Spleen (tissue), 11 donors: ENCODE results near the gene TBL1X. TPM values are rescaled to one million over a fixed set of nuclear protein-coding genes. Genes with fewer than 3 reads are reported as not detected.
"Not testable (repeated sequence)": the region's sequence is repeated elsewhere in the genome, so short reads cannot be mapped to it uniquely, and the experiment has no call there.

Experiments used
- DNase-seq: peaks from one replicate; pipeline ENCODE4 v3.0.0-alpha.2; 2020
- H3K27ac ChIP-seq, 8 donors: fragments of 200-600 bp; sonication (generic) in 7 of 8; 1 replicate in 4 of 8; 2 replicates in 4 of 8; pipeline versions ENCODE4 v1.5.0 to v1.8.0; 2016 to 2021; ENCODE audit warnings: inconsistent platforms in 4 of 8, mild to moderate bottlenecking in 4 of 8, moderate library complexity in 1 of 8
- H3K27me3 ChIP-seq, 7 donors: fragments of 200-600 bp; sonication (generic) in 6 of 7; replicated peaks in 1 of 7; 1 replicate in 4 of 7; 2 replicates in 3 of 7; pipeline versions ENCODE4 v1.5.0 to v1.8.0; 2016 to 2021; ENCODE audit warnings: inconsistent platforms in 3 of 7, mild to moderate bottlenecking in 1 of 7
- H3K36me3 ChIP-seq, 6 donors: fragments of 200-600 bp; sonication (generic) in 5 of 6; 1 replicate in 4 of 6; 2 replicates in 2 of 6; pipeline versions ENCODE4 v1.5.0 to v1.8.0; 2016 to 2021; ENCODE audit warnings: inconsistent platforms in 2 of 6
- H3K4me1 ChIP-seq, 6 donors: fragments of 200-600 bp; sonication (generic) in 5 of 6; 1 replicate in 3 of 6; 2 replicates in 3 of 6; pipeline versions ENCODE4 v1.5.0 to v1.8.0; 2016 to 2021; ENCODE audit warnings: inconsistent platforms in 3 of 6
- H3K4me3 ChIP-seq, 8 donors: fragments of 200-600 bp; sonication (generic) in 7 of 8; 1 replicate in 4 of 8; 2 replicates in 4 of 8; pipeline versions ENCODE4 v1.5.0 to v1.8.0; 2016 to 2021; ENCODE audit warnings: inconsistent platforms in 4 of 8, mild to moderate bottlenecking in 4 of 8, moderate library complexity in 2 of 8
- H3K9me3 ChIP-seq, 8 donors: fragments of 200-600 bp; sonication (generic) in 7 of 8; 1 replicate in 4 of 8; 2 replicates in 4 of 8; pipeline versions ENCODE4 v1.5.0 to v1.8.0; 2016 to 2021; ENCODE audit warnings: inconsistent platforms in 4 of 8
- POLR2A ChIP-seq, 3 donors: fragments of 450-650 bp; IDR thresholded peaks; one replicate each; pipeline ENCODE4 v1.5.1; 2017; ENCODE audit warnings: antibody characterized with exemption in 3 of 3, mild to moderate bottlenecking in 1 of 3
- POLR2AphosphoS5 ChIP-seq, 3 donors: sonication (generic); formaldehyde crosslinking; IDR thresholded peaks; one replicate each; pipeline ENCODE4 v1.5.1; 2017; ENCODE audit warnings: antibody characterized with exemption in 3 of 3
- WGBS, 5 donors: extraction: QIAGEN DNeasy Blood & Tissue Kit in 3 of 5; methylation state at CpG; one replicate each; pipeline versions ENCODE4 v1.1.5 to v1.1.7; 2013 to 2018; 5-methylcytosine and 5-hydroxymethylcytosine counted together
- intact Hi-C: fragments of 100-400 bp; cut with DNase I; formaldehyde crosslinking; loops from one replicate; pipeline ENCODE4 v1.15.0; 2023; ENCODE audit warnings: low total_unique reads
- polyA plus RNA-seq, 3 donors: library from polyadenylated mRNA; stranded (reverse); fragments of 200-250 nt; gene quantifications; one replicate each; pipeline ENCODE4 v1.2.1, GENCODE V29; 2013
- total RNA-seq, 7 donors: library from RNA; depleted of rRNA in 3 of 7; stranded (reverse); fragments of >200 nt in 3 of 7; fragmentation: NEBNext Ultra II Directional in 4 of 7; extraction: Animal tissue kit (Norgen Biotek cat#: 25700) in 4 of 7; gene quantifications; one replicate each; pipeline versions ENCODE4 v1.1.0 to v1.2.1, GENCODE V29; 2016 to 2021
- TF ChIP-seq, protein P1 (sequence below), 11 experiments: fragments of 200-600 bp in 7 of 11; fragments of 450-650 bp in 4 of 11; sonication (generic) in 4 of 11; IDR thresholded peaks in 8 of 11; conservative IDR thresholded peaks in 3 of 11; 1 replicate in 7 of 11; 2 replicates in 4 of 11; pipeline versions ENCODE4 v1.4.0 to v1.8.0; 2016 to 2021; ENCODE audit warnings: antibody characterized with exemption in 11 of 11, inconsistent platforms in 4 of 11, mild to moderate bottlenecking in 1 of 11
- donor health status: healthy with polysubstance abuse.
- donor health status: DM: no; HTN: no; CAD: no; lungs with moderate emphysema.
- donor health status: DM: no; HTN: no; CAD: no.
- donor health status: Bipolar disorder and iron deficiency.
- donor health status: healthy.
- donor health status: DM: no; HTN: no; CAD: no.
- donor health status: DM: yes; HTN: yes; CAD: no.

The TBL1X gene
- total and polyA plus RNA-seq, 10 donors = 3.0 to 37.2 (median 21.4) TPM

DNA sequence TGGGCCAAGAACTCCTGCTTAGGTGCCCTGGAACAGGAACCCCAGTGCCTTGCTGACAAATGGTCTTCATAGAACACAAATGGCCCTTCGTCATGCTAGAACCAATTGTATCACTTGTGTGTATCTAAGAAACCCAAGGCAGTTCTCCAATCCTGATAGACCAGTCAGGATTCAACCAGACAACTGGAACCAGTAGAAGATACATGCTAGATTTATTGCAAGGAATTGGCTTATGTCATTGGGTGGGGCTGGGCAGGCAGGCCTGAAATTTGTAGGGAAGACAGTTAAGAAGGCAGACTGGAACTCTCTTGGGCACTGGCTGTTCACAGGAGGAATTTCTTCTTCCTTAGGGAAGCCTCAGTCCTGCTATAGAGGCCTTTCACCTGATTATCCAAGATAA is 17.0 kb upstream of the TBL1X start:
- H3K36me3 ChIP-seq = no peaks in the 10 kb centered on the region

DNA sequence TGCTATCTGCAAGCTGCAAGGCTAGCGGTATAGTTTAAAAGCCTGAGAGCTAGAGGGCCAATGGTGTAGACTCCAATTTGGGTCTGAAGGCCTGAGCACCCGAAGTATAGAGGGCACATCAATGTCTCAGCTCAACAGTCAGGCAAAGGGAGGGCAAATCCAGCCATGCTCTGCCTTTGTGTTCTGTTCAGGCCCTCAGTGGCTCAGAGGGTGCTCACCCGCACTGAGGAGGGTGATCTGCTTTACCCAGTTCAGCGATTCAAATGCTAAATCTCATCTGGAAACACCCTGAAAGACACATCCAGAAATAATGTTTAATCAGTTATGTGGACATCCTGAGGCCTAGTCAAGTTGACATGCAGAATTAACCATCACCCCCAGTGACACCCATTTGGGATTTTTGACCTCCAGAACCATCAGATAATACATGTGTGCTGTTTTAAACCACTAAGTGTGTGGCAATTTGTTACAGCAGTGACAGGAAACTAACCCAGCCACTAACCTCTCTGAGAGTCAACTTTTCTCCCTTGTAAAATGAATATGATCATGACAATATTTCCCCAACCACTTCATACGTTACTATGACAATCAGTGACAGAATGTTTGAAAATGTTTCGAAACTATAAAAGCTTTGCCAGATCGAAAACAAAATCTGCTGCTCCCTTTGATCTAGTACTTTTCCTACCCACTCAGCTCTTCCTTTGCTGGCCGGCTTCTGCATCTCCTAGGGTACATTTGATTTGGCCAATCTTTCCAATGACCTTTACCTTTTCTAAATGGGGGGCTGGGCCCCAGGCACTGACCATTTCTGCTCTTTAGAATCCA is 8.4 kb upstream of the TBL1X start:
- intact Hi-C loops = no loop called here
- H3K27ac ChIP-seq = peak overlapping the region in 4 of 8 donors; percentile 29 to 77 (median 59)

More for the DNA sequence above, 17.0 kb upstream of the TBL1X start:
- intact Hi-C loops = no loop called here
- WGBS, 5 donors = 55 to 100% (median 98%) methylated on average over 1 of the region's 1 CpG
- TF ChIP-seq POLR2A (IDR thresholded peaks at IDR 0.05) = no peak
- TF ChIP-seq POLR2AphosphoS5 (IDR thresholded peaks at IDR 0.05) = no peak
- TF ChIP-seq, protein P1, sequence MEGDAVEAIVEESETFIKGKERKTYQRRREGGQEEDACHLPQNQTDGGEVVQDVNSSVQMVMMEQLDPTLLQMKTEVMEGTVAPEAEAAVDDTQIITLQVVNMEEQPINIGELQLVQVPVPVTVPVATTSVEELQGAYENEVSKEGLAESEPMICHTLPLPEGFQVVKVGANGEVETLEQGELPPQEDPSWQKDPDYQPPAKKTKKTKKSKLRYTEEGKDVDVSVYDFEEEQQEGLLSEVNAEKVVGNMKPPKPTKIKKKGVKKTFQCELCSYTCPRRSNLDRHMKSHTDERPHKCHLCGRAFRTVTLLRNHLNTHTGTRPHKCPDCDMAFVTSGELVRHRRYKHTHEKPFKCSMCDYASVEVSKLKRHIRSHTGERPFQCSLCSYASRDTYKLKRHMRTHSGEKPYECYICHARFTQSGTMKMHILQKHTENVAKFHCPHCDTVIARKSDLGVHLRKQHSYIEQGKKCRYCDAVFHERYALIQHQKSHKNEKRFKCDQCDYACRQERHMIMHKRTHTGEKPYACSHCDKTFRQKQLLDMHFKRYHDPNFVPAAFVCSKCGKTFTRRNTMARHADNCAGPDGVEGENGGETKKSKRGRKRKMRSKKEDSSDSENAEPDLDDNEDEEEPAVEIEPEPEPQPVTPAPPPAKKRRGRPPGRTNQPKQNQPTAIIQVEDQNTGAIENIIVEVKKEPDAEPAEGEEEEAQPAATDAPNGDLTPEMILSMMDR (IDR thresholded peaks at IDR 0.05 in 8 of 11, conservative IDR thresholded peaks at IDR 0.05 in 3 of 11) = no peak
- DNase-seq = no peak
- Histone ChIP-seq H3K27me3 (no peaks in the 10 kb centered on the region), H3K4me1 (no peaks in the 10 kb centered on the region), H3K4me3 (no peak overlapping the region), H3K9me3 (no peaks in the 10 kb centered on the region), H3K27ac (no peak overlapping the region)

DNA sequence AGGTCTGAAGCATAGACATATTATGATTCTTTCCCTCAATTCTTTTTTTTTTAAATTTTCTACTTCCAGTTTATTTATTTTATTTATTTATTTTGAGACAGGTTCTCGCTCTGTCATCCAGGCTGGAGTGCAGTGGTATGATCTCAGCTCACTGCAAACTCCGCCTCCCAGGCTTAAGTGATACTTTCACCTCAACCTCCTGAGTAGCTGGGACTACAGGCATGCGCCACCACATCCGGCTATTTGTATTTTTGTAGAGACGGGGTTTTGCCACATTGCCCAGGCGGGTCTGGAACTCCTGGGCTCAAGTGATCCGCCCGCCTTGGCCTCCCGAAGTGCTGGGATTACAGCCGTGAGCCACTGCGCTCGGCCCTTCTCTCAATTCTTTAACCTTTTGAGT is 6.8 kb upstream of the TBL1X start:
- H3K36me3 ChIP-seq, intact Hi-C loops, DNase-seq, H3K9me3 ChIP-seq, H3K4me3 ChIP-seq, H3K27me3 ChIP-seq, H3K27ac ChIP-seq: not testable (repeated sequence)
- 92 to 95% (median 94%) methylated on average over 12 of the region's 12 CpGs for WGBS, 5 donors
- H3K4me1 ChIP-seq = peaks cover 0 to 40% (median 10%) of the 10 kb centered on the region in 6 donors

More for the DNA sequence above, 8.4 kb upstream of the TBL1X start:
- no peak for TF ChIP-seq POLR2AphosphoS5 (IDR thresholded peaks at IDR 0.05)
- TF ChIP-seq POLR2A (IDR thresholded peaks at IDR 0.05) = no peak
- TF ChIP-seq, protein P1 (IDR thresholded peaks at IDR 0.05 in 8 of 11, conservative IDR thresholded peaks at IDR 0.05 in 3 of 11) = no peak
- no peaks in the 10 kb centered on the region for H3K36me3 ChIP-seq
- no peaks in the 10 kb centered on the region for H3K27me3 ChIP-seq
- peaks cover 0 to 28% (median 2%) of the 10 kb centered on the region in 6 donors for H3K4me1 ChIP-seq
- no peak overlapping the region for H3K4me3 ChIP-seq
- DNase-seq = no peak
- no peaks in the 10 kb centered on the region for H3K9me3 ChIP-seq
- 46 to 69% (median 62%) methylated on average over 6 to 8 of the region's 8 CpGs for WGBS, 5 donors

DNA sequence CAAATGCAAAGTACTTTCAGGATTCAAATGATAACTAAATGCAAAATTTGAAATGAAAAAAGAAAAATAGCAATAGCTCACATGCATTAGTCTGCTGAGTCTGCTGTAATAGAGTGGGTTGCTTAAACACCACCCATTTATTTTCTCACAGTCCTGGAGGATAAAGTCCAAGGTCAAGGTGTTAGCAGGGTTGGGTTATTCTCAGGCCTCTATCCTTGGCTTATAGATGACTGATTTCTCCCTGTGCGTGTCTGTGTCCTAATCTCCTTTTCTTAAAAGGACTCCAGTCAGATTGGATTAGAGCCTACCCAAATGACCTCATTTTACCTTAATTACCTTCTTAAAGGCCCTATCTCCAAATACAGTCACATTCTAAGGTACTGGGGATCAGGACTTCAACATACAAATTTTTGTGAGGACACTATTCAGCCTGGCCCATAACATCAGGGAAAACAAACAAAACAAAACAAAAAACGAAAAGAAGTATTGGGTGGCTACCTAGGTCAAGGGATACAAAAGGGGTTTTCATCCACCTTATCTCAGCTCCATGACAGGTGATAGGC is 6.3 kb upstream of the TBL1X start:
- WGBS, 5 donors = 68 to 92% (median 79%) methylated on average over 2 of the region's 2 CpGs
- H3K27ac ChIP-seq = no peak overlapping the region
- no peak for DNase-seq
- H3K9me3 ChIP-seq = no peaks in the 10 kb centered on the region
- TF ChIP-seq, protein P1 (IDR thresholded peaks at IDR 0.05 in 8 of 11, conservative IDR thresholded peaks at IDR 0.05 in 3 of 11) = no peak
- TF ChIP-seq POLR2A (IDR thresholded peaks at IDR 0.05) (no peak), POLR2AphosphoS5 (IDR thresholded peaks at IDR 0.05) (no peak)
- H3K36me3 ChIP-seq = no peaks in the 10 kb centered on the region
- peaks cover 0 to 4% (median 0%) of the 10 kb centered on the region in 7 donors for H3K27me3 ChIP-seq
- H3K4me1 ChIP-seq = peaks cover 5 to 40% (median 15%) of the 10 kb centered on the region in 6 donors
- intact Hi-C loops = no loop called here
- H3K4me3 ChIP-seq = no peak overlapping the region
